SW480 (cell line): ENCODE data around the gene PRKCE.

Experiments used
- DNase-seq: peaks from one replicate; pipeline ENCODE4 v3.0.0-alpha.2; 2016; ENCODE audit warnings: low spot score

The PRKCE gene

DNA sequence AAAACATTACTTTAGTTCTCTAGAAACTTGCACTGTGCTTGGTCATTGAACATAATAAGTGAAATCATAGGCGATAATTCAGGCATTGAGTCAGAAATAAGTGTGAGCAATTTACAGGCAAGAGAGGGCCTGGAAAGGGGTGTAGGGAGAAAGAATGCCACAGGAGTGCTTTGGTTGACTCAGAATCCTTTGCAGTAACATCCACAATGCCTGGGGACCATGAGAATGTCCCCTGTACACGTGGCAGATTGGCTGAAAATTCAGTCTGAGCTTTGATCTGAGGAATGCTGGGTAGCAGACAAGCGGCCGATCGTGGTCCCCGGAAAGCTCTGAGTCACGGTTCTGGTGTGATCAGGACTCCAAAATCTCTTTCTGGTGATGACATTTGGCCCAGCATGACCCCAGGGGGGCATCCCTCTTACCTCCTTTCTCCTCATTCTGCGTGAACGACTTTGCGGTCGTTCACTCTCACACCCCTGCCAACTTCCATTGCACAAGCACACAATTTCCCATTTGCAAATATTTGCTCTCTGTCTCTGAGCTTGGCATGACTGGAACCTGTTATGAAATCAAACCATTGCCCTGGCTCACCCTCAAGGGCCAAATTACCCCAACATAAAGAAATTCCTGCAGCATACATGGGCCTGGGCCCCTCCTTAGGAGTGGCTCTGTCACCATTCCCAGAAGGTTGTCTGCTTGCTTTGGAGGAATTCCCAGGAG, 340.7 kb downstream of the PRKCE start:
- peak; percentile 42 for DNase-seq

DNA sequence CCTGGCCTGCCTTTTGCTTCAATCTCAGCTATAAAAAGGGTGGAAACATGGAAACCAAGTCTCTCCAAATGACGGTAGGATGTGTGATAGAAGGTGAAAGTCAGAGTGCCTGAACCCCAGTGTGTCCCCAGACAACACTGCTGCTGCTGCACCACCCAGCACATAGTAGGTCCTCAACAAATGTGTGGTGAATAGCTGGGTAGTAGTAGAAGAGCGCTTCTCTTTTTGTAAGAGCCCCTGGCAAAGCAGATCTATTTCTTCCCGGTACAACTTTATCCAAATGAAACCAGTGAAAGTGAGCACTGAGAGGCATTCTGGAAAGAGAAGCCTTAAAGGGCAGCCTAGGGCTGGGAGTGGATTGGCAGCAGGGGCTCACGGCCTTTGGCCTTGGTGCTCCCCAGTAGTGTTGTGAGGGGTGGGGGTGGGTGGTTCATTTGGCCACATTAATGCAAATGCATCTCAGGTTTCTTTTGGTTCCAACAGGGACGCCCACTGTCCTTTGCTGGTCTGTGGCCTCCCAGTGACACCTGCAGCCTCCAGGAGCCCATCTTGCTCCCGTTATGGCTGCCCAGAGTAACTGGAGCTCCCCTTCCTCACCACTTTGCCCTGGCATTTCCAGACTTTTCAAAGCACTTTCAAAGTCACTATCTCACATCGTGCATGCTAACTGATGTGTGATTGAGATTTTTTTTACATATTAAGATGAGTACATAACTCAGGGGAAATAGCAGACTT, 341.4 kb downstream of the PRKCE start:
- DNase-seq, result no peak

GRCh38 chr2:45993476-45993991, 342.1 kb downstream of the PRKCE start:
- DNase-seq, result peak; percentile 74

GRCh38 chr2:45994060-45994459, 342.6 kb downstream of the PRKCE start:
- DNase-seq, result no peak

GRCh38 chr2:46000660-46001059, 349.2 kb downstream of the PRKCE start:
- no peak for DNase-seq

GRCh38 chr2:46001290-46001689, 349.8 kb downstream of the PRKCE start:
- no peak for DNase-seq

DNA sequence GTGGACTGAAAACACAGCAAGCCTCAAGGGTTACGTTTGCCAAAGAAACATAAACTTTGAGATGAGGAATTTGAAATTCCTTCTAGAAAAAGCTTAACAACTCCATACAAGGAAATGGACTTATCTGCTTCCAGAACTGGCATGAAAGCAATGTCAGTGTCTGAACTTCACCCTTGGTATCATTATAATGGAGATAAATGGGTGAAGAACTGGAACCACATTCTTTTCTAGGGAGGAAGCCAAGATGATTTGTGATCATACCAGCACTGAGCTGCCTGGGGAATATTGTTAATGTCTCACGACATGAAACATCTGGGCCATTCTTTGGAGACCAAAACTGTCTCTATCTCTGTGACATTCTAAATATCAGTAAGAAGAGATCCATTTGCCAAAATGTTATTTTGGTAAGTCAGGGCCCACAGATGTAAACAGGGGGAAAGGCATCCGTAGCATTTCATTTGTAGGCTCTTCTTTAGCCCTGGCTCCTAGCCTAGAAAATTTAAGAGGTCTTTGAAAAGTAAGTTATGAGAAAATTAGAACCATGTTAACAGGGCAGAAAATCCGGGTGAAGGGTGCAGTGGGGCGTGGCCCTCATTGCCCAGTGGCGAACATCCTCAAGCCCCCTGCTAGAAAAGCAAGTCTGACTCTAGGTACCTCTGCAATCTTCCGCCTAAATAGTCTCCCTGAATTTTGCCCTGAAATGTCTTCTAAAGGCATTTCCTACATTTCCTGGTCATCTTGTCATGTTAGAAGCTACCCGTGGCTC, 350.4 kb downstream of the PRKCE start:
- no peak for DNase-seq

- no peak for DNase-seq
Measured at GRCh38 chr2:46002507-46002883, 351.0 kb downstream of the PRKCE start.

DNA sequence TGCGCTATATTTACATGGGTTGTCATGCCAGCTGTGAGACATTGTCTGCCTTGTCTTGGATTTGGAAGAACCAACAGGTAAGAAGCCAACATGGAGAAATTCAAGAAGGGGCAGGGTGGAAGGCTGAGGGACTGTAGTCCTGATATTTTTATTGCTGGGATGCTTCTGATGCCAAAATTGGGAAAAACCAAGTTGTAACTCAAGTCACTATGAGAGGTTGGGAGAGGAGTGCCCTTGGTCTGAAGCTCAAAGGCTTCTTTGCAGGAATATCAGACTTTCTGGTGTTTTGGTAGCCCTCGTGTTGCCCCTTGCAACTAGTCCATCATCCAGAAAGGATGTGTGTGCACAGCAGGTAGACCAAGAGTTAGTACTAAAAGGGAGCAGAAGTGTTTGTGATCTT, 351.5 kb downstream of the PRKCE start:
- no peak for DNase-seq

DNA sequence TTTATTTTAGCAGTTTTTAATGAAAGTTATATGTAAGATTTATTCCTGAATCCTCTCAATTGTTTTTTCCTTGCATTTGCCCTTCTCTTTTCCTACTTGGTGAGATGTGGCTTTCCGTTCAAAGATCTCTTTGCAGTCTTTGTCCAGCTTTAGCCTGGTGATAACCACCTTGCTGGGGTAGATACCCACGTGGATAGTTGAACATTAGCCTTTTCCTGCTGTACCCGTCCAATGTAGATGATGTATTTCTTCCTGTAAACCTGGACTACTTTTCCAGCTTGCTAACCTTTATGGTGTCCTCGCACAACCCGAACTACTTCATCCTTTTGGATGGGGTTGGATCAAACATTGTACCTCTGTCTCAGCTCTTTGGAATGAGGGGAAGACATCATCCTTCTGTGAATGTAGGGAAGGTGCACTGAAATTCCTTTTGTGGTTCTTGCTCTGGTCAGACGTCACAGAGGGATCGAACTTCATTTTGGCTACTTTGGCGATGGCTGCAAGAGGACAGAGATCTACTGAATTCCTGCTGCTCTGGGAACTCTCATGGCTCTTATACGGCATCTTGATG, 352.5 kb downstream of the PRKCE start:
- no peak for DNase-seq

GRCh38 chr2:46006473-46007025, 355.1 kb downstream of the PRKCE start:
- DNase-seq, result no peak

DNA sequence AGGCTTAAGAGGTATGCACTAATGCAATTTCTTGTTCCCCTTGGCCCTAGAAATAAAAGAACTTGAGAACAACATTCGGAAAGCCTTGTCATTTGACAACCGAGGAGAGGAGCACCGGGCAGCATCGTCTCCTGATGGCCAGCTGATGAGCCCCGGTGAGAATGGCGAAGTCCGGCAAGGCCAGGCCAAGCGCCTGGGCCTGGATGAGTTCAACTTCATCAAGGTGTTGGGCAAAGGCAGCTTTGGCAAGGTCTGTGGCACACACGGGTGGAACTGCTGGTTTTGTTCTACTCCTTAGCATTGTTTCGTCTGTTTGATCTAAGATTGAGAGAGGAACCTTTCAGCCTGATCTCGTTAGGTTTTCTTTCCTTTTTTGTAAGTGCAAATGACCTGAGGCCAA, 355.9 kb downstream of the PRKCE start:
- no peak for DNase-seq

DNA sequence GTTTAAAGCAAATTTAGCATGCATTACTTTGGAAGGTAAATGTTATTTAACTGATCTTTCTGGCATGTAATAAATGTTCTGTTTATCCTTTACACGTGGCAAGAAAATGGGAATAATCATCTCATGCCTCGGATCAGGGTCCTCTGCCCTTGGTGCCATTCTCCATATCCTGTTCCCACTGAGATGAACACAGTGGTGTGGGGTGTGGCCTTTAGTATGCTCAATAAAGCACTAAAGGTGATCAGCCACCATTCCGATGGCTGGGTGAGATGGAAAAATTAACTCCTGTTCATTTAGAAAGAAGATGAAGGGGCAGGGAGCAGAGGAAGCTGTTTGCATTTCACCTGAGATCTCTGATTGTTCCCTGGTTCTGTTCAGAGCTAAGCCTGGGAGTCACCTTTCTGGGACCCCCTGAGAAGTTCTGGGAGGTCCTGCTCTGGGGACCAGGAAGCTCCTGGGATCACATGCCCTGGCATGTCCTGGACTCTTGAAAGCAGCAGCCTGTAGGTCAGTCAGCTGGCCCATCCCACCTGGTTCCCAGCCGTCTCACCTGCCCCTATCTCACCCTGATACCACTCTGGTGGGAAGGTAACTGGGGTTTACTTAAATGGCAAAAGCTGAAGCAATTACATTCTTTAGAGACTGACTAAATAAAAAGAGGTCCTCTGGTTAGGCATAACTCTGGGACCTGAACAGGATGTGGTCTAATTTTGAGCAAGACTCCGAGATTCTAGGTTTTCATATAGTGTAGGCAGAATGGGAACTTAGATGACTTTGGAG, 356.8 kb downstream of the PRKCE start:
- DNase-seq, result no peak

DNA sequence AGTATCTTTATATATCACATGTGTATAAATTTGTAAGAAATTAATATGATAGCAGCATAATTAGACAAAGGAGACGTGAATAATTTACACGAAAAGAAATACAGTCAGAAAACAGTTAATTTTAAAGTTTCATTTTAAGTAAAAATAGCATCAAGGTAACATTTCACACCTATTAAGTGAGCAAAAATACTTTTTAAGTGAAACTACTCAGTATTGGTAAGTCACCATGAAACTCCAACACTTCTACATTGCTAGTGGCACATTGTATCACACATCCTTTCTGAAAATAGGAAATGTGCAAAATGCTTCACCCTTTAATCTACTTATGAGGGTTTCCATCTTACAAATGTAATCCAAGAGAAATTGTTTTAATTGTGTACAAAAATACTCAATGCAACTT, 357.8 kb downstream of the PRKCE start:
- DNase-seq, result no peak

- DNase-seq, result no peak
Measured at GRCh38 chr2:46009772-46010171, 358.3 kb downstream of the PRKCE start.

- no peak for DNase-seq
Measured at GRCh38 chr2:46010223-46010924, 358.9 kb downstream of the PRKCE start.

DNA sequence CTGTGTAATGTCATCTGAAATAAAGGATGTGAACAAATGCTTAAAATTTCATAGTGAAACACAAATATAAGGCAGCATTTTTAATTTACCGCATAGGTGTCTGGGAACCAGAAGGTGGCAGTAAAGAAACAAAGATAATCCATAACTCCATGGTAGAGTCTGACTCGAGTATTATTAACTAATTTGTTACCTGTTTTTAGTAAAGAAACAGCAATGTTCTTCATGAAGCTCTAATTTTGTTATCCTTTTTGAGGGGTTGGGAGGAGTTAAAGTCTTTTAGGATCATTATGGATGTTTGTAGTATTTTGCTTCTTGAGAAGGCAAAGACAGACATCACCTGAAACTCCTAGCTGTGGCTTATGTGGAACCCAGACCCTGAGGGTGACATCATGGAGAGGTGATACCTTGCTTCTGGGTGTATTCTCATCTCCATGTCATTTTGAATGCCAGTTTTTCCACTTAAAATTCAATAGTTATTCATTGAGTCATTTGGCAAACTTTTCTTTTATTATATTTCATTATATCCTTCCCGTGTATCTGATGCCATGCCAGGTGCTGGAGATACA, 359.5 kb downstream of the PRKCE start:
- DNase-seq, result peak; percentile 57

GRCh38 chr2:46012618-46013240, 361.3 kb downstream of the PRKCE start:
- no peak for DNase-seq

DNA sequence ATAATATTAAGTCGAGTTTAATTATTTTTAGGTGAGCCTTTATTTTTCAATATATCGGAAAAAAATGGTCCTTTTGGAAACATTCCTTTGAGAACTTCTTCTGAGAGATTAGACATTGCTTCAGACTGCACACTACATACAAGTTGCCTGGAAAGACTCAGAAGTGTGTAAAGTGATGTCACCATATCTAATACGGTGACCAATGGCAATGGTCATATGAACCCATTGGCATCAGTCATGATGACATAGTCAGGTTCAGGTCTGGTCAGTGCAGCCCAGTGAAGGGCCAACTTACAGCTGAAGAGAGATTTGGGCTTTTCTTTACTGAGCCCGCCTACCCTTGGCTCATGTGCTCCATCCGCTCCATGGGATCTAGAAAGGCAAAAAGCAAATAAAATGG, 362.3 kb downstream of the PRKCE start:
- DNase-seq, result no peak
